ENCODE data around the gene XKR3. TPM values are rescaled to one million over a fixed set of nuclear protein-coding genes. Genes with fewer than 3 reads are reported as not detected.
"Not testable (repeated sequence)": the region's sequence is repeated elsewhere in the genome, so short reads cannot be mapped to it uniquely, and the experiment has no call there.

Gene XKR3
- total RNA-seq, 1 experiment from 2014 or later = not detected

DNA sequence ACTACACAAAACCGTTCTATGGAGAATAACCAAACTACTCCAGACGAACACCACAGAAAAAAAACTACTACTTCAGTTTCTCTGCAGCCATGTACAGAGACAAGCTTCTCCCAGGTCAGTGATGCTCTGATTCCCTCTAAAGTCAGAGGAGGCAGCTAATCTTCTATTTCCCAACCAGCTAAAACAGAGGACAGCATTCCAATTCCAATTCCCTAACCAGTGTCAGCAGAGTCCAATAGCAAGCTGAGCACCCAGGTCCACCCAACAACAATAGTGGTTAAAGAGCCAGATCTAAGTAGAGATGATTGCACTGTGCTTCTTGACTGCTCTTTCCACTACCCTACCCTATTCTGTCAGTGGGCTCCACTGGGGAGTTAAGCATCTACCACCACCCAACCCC is 6.7 kb downstream of the XKR3 start:
- no peak overlapping the region for H3K4me3 ChIP-seq
- H3K36me3 ChIP-seq = no peaks in the 10 kb centered on the region
- no peaks in the 10 kb centered on the region for H3K27me3 ChIP-seq
- H3K9me3 ChIP-seq = peaks cover 2% of the 10 kb centered on the region; the same call in 1 of the 2 replicates
- no peak for DNase-seq

DNA sequence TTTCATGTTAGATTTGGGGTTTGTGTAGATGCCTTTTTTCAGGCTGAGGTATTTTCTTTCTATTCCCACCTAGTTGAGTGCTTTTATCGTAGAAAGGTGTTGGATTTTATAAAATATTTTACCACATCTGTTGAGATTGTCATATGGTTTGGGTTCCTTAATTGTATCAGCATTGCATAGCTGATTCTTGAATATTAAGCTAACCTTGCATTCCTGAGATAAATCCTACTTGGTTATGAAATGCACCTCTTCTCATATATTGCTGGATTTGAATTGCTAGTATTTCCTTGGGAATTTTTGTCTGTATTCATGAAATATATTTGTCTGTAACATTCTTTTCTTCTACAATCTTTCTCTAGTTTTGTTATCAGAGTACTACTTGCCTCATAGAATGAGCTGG is 10.1 kb downstream of the XKR3 start:
- Histone ChIP-seq H3K4me3 (no peak overlapping the region), H3K36me3 (no peaks in the 10 kb centered on the region), H3K9me3 (peaks cover 2% of the 10 kb centered on the region; the same call in 1 of the 2 replicates), H3K27me3 (no peaks in the 10 kb centered on the region)
- DNase-seq = no peak

DNA sequence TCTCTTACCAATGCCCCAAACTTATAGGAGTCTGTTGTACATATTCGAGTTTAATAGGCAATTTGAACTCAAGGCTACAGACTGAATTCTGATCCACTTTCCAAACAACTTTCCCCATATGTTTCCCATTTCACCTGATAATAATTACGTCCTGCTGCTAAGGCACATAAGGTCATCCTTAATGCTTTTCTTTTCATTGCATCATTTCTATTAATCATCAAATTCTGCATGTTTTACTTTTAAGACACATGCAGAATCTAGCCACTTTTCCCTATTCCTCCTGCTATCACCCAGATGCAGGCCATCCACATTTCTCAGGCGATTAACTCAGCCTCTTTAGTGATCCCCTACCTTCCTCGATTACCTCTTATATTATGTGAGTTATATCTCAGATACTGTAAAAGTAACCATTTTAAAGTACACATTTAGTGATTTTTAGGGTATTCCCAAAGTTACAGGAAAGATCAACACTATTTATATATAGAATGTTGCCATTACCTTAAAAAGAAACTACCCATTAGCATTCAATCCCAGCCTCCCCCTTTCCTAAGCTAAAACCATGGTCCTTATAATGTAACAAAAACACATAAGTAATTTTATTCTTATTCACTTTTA is 14.9 kb downstream of the XKR3 start:
- H3K9me3 ChIP-seq = peaks cover 8% of the 10 kb centered on the region; the same call in 1 of the 2 replicates
- no peaks in the 10 kb centered on the region for H3K27me3 ChIP-seq
- H3K4me3 ChIP-seq = no peak overlapping the region
- H3K36me3 ChIP-seq = no peaks in the 10 kb centered on the region
- no peak for DNase-seq

DNA sequence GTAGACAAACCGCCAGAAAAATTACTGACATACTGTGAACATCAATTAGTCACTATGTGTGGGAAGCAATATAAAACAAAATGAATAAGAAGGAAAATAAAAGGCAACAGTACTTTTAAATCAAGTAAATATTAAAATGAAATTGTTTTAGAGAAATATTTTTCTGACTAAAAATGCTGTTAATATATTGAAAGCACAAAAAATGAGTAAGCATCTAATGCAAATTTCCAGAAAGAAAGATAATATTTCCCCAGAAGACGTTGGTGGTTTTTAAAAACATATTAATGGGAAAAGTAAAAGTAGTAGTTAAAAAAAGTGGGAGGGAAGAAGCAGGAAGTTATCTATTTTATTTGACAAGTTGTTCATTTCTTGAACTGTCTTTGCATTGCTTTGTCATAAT is 16.5 kb downstream of the XKR3 start:
- DNase-seq = no peak
- Histone ChIP-seq H3K36me3 (no peaks in the 10 kb centered on the region), H3K4me3 (no peak overlapping the region), H3K27me3 (no peaks in the 10 kb centered on the region), H3K9me3 (0 out of 2 replicates have a peak, but pooled peaks cover 5% of the 10 kb centered on the region)

DNA sequence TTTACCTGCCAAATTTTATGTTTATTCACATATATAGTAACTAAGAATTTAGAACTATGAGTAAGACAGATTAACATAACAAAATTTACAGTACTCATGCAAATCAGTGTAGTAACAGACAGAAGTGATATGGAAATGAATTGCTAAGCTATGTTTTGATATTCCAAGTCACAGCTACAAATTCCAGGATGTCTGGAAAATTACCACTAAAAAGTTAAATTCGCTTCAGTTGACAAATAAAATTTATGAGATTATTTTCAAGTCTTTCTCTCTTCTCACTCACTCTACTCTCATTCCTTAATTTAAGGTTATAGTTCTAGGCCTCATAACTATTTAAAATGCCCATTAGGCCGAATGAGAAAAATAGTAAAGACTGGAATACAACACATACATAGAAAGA is 18.1 kb downstream of the XKR3 start:
- no peaks in the 10 kb centered on the region for H3K36me3 ChIP-seq
- 0 out of 2 replicates have a peak, but pooled peaks cover 5% of the 10 kb centered on the region for H3K9me3 ChIP-seq
- DNase-seq = no peak
- H3K4me3 ChIP-seq = no peak overlapping the region
- no peaks in the 10 kb centered on the region for H3K27me3 ChIP-seq

DNA sequence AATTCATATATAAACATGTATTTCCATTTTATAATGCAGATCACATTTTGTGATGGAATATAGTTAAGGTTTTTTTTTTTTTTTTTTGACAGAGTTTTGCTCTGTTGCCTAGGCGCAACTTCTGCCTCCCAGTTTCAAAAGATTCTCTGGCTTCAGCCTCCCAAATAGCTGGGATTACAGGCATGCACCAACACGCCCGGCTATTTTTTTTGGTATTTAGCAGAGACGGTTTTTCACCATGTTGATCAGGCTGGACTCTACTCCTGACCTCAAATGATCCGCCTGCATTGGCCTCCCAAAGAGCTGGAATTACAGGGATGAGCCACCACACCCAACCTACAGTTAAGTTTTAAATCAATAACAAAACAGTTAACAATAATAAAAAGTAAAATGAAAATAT is 18.8 kb downstream of the XKR3 start:
- Histone ChIP-seq H3K4me3 (no peak overlapping the region), H3K27me3 (no peaks in the 10 kb centered on the region), H3K36me3 (no peaks in the 10 kb centered on the region), H3K9me3 (0 out of 2 replicates have a peak, but pooled peaks cover 5% of the 10 kb centered on the region)
- DNase-seq = peak; percentile 11

DNA sequence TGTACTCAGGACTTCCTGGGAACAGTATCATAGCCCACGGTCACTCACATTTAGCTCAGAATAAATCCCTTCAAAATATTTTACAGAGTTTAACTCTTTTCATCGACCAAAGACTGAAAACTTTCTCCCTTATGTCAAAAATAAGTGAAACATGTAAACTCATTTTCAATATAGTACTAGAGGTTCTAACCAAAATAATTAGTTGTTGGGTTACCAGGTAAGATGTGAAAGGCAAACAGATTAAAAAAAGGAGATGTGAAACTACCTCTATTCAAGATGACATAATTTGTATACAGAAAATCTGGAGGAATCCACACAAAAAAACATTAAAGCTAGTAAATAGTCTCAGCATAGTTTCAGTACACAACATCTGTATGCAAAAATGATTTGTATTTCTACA is 20.3 kb downstream of the XKR3 start:
- Histone ChIP-seq H3K4me3 (no peak overlapping the region), H3K9me3 (0 out of 2 replicates have a peak, but pooled peaks cover 5% of the 10 kb centered on the region), H3K36me3 (no peaks in the 10 kb centered on the region), H3K27me3 (no peaks in the 10 kb centered on the region)
- DNase-seq = no peak

DNA sequence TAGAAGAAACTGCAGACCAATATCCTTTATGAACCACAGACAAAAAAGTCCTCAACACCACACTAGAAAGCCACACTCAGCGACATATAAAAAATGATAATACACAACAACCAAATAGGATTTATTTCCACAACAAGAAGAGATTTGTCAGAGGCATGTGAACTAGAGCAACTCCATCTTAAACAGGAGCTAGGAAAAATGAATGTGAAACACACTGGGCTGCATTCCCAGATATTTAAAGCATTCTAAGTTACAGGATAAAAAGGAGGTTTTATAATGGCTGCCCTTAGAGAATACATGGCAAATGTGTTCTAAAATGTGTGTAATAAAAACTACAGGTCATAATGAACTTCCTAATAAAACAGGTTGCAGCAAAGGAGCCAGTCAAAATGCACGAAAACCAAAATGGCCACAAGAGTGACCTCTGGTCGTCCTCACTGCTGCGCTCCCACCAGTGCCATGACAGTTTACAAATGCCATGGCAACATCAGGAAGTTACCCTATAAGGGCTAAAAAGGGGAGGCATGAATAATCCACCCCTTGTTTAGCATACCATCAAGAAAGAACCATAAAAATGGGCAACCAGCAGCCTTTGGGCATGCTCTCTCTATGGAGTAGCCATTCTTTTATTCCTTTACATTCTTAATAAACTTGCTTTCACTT is 21.8 kb downstream of the XKR3 start:
- no peak overlapping the region for H3K4me3 ChIP-seq
- 0 out of 2 replicates have a peak, but pooled peaks cover 2% of the 10 kb centered on the region for H3K9me3 ChIP-seq
- H3K27me3 ChIP-seq = no peaks in the 10 kb centered on the region
- no peak for DNase-seq
- no peaks in the 10 kb centered on the region for H3K36me3 ChIP-seq

DNA sequence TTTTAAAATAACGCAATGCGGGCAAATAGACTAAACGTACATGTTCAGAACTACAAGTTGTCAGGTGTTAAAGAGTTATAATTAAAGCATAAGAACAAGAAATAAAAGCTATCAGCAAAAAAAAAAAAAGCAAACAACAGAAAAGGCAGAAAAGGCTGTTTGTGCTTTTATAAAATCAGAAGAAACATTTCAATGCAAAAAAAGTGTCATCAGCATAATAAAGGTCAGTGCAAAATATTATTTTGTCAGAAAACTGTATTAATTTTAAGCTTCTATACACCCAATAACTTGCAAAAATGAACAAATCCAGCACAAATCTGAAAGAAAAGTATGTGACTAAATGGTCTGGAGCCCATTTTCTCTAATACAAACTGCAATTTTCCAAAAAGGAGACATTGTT is 23.6 kb downstream of the XKR3 start:
- no peak for DNase-seq
- no peaks in the 10 kb centered on the region for H3K36me3 ChIP-seq
- no peaks in the 10 kb centered on the region for H3K9me3 ChIP-seq
- H3K27me3 ChIP-seq = no peaks in the 10 kb centered on the region
- H3K4me3 ChIP-seq = no peak overlapping the region

DNA sequence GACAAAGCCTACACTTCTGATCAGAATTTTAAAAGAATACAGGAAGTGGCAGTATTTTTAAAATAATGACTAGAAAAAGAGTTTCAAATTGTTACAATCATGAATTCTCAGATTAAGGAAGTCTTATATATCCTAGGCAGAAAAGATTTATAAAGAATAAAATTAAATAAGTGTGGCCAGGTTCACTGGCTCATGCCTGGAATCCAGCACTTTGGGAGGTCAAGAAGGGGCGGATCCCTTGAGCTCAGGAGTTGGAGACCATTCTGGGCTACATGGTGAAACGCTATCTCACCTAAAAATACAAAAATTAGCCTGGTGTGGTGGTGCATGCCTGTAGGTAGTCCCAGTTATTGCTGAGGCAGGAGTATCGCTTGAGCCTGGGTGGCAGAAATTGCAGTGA is 24.1 kb downstream of the XKR3 start:
- H3K36me3 ChIP-seq = no peaks in the 10 kb centered on the region
- no peaks in the 10 kb centered on the region for H3K27me3 ChIP-seq
- no peaks in the 10 kb centered on the region for H3K9me3 ChIP-seq
- H3K4me3 ChIP-seq = no peak overlapping the region
- DNase-seq = no peak

DNA sequence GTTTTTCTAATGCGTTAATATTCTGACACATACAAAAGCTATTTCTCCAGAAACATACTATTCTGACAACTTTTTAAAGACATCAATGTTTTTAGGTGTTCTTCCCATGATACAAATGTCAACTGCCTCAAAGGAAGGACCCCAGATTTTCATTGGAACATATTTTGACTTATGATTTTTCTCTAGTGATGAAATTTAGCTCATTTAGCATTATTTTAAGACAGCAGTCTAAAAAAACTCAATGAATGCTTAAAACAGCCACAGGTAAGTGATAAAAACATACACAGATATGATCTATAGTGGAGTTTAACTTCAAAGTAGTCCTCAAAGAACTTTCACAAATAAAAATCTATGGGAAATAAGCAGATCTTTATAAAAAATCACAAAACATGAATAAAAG is 24.9 kb downstream of the XKR3 start:
- no peaks in the 10 kb centered on the region for H3K9me3 ChIP-seq

DNA sequence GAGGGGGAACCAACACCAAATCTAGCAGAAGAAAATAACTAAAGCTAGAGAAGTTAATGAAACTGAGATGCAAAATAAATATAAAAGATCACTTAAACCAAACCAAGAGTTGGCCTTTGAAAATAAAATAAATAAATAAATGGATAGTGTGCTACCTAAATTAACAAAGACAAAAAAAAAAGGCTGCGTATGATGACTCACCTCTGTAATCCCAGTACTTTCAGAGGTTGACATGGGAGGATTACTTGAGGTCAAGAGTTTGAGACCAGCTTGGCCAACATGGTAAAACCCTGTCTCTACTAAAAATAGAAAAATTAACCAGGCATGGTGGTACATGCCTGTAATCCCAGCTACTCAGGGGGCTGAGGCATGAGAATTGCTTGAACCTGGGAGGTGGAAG is 29.7 kb downstream of the XKR3 start:
- not testable (repeated sequence) for H3K4me3 ChIP-seq, H3K36me3 ChIP-seq, DNase-seq

More for the DNA sequence above, 24.9 kb downstream of the XKR3 start:
- H3K27me3 ChIP-seq = no peaks in the 10 kb centered on the region
- no peak overlapping the region for H3K4me3 ChIP-seq
- H3K36me3 ChIP-seq = no peaks in the 10 kb centered on the region
- no peak for DNase-seq

DNA sequence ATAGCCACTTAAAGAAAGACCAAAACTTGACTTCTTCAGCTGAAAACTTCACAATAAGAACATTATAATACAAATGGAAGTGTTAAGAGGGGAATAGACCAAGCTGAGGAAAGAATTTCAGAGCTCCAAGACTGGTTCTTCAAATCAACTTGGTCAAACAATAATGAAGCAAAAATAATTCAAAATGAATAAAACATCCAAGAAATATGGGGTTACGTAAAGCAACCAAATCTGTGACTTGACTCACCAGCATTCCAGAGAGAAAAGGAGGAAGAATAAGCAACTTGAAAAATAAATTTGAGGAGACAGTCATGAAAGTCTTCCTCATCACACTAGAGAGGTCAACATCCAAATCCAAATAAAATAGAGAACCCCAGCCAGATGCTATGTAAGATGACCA is 31.4 kb downstream of the XKR3 start:
- H3K27me3 ChIP-seq = no peaks in the 10 kb centered on the region

More for the DNA sequence above, 29.7 kb downstream of the XKR3 start:
- H3K27me3 ChIP-seq, H3K9me3 ChIP-seq: not testable (repeated sequence)

DNA sequence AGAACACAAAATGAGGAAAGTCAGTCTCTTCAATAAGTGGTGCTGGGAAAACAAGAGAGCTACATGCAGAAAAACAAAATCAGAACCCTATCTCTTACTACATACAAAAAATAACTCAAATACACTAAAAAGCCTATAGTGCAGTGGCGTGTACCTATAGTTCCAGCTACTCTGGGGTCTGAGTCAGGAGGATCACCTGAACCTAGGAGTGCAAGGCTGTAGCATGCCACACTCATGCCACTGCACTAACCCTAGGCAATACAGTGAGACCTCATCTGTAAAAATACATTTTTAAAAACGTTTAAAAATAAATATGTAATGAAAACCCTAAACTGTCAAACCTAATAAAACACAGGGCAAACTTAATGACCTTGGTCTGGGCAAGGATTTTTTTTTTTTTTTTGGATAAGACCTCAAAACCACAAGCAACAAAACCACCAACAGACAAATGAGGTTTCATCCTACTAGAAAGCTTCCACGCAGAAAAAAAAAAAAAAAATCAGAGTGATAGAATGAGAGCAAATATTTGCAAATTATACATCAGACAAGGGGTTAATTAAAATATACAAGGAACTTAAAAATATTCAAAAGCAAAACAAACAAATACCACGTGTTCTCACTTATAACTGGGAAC is 35.2 kb downstream of the XKR3 start:
- no peak for DNase-seq
- no peaks in the 10 kb centered on the region for H3K27me3 ChIP-seq
- no peak overlapping the region for H3K4me3 ChIP-seq
- H3K9me3 ChIP-seq = no peaks in the 10 kb centered on the region
- H3K36me3 ChIP-seq = no peaks in the 10 kb centered on the region

More for the DNA sequence above, 31.4 kb downstream of the XKR3 start:
- Histone ChIP-seq H3K9me3 (no peaks in the 10 kb centered on the region), H3K36me3 (no peaks in the 10 kb centered on the region), H3K4me3 (no peak overlapping the region)
- DNase-seq = no peak

DNA sequence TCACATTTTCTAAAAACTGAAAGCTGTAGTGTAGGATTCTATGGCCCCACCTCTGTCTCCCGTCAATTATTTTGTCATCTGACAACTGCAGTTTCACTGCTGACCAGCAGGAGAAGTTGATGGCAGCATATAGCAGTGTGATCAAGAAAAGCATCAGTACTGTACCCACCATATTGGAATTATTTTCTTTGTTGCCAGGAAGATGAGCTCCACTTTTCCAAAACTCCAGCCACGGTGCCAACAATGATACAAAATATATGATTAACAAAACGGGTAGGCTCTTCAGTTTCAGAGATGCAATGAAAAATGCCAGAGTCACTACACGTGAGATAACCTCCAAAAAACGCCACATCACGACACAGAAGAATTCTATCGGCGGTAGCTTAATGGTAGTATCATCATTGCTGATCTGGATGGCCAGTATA is 41.3 kb downstream of the XKR3 start:
- DNase-seq = peak; percentile 47
- Histone ChIP-seq H3K27me3 (no peaks in the 10 kb centered on the region), H3K36me3 (no peaks in the 10 kb centered on the region), H3K4me3 (no peak overlapping the region), H3K9me3 (no peaks in the 10 kb centered on the region)

DNA sequence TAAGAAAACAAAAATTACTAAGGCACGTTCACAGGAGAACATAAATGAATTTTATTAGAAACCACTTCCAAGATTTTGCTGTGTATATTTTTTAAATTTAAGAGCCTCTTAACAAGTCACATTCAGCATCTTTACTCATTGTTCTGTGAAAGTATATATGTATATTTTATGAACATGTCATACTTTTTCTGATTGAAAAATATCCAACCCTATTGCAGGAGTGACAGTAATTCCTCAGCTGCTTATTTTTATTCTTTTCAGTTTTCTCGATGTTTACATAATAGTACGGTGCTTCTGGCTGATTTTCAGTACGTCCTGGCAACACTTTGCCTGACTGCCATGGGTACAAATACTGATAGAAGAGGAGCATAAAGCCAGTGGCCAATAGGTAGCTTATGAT is 41.8 kb downstream of the XKR3 start:
- DNase-seq = no peak
- H3K36me3 ChIP-seq = no peaks in the 10 kb centered on the region
- no peak overlapping the region for H3K4me3 ChIP-seq
- no peaks in the 10 kb centered on the region for H3K27me3 ChIP-seq
- no peaks in the 10 kb centered on the region for H3K9me3 ChIP-seq

DNA sequence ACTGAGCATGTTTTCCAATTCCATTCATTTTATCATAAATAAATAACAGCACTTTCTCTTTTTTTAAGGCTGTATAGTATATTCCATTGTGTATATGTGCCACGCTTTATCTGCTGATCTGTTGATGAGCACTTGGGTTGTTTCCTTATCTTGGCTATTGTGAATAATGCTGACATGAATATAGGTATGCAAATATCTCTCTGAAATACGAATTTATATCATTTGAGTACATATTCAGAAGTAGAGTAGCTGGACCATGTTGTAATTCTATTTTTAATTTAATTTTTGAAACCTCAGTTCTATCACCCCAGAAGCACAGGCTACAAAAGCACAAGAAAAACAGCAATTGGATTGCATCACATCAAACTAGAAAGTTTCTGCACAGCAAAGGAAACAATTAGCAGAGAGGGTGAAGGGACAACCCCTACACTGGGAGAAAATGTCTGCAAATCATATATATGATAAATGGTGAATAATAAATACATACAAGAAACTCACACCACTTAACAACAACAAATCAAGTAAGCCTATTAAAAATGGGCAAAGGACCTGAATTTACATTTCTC is 43.4 kb downstream of the XKR3 start:
- Histone ChIP-seq H3K36me3 (no peaks in the 10 kb centered on the region), H3K9me3 (no peaks in the 10 kb centered on the region), H3K27me3 (no peaks in the 10 kb centered on the region), H3K4me3 (no peak overlapping the region)
- DNase-seq = no peak

Measured in MG63 (cell line).